Colon (tissue), 2 donors: Measurements from ENCODE around the gene SAMD13.
"Not testable (repeated sequence)": the region's sequence is repeated elsewhere in the genome, so short reads cannot be mapped to it uniquely, and the experiment has no call there.

Source experiments
- FAIRE-seq: peaks from 2 replicates; lab custom pipeline; 2012; peaks lifted over from hg19 to GRCh38; lab: Jason Lieb, UNC
- donor health status: control.
- donor health status: control.

SAMD13 gene

GRCh38 chr1:84286071-84286470 lies 15.4 kb upstream of the SAMD13 start:
- FAIRE-seq = no peak

GRCh38 chr1:84287389-84287788 lies 14.1 kb upstream of the SAMD13 start:
- FAIRE-seq = not testable (repeated sequence)

- no peak for FAIRE-seq
Observed at GRCh38 chr1:84289169-84289785, 12.2 kb upstream of the SAMD13 start.

GRCh38 chr1:84291882-84292655 lies 9.4 kb upstream of the SAMD13 start:
- FAIRE-seq = no peak

GRCh38 chr1:84293766-84294165 lies 7.7 kb upstream of the SAMD13 start:
- FAIRE-seq = no peak

GRCh38 chr1:84294751-84295150 lies 6.8 kb upstream of the SAMD13 start:
- FAIRE-seq = no peak

- FAIRE-seq = no peak
Observed at GRCh38 chr1:84297546-84298244, 3.8 kb upstream of the SAMD13 start.

- no peak for FAIRE-seq
Observed at GRCh38 chr1:84298328-84298683, 3.2 kb upstream of the SAMD13 start.

- no peak for FAIRE-seq
Observed at GRCh38 chr1:84298684-84299535, 2.6 kb upstream of the SAMD13 start.

GRCh38 chr1:84299536-84300170 lies 1.9 kb upstream of the SAMD13 start:
- no peak for FAIRE-seq

- no peak for FAIRE-seq
Observed at GRCh38 chr1:84300501-84300900, 1.0 kb upstream of the SAMD13 start.

- FAIRE-seq = no peak
Observed at GRCh38 chr1:84301785-84302385, 377 bp downstream of the SAMD13 start.

GRCh38 chr1:84303314-84303830 lies 1.9 kb downstream of the SAMD13 start:
- no peak for FAIRE-seq

GRCh38 chr1:84307398-84307797 lies 5.9 kb downstream of the SAMD13 start:
- no peak for FAIRE-seq

- no peak for FAIRE-seq
Observed at GRCh38 chr1:84311296-84311695, 9.8 kb downstream of the SAMD13 start.

- no peak for FAIRE-seq
Observed at GRCh38 chr1:84319662-84320061, 18.2 kb downstream of the SAMD13 start.

GRCh38 chr1:84327830-84328229 lies 26.3 kb downstream of the SAMD13 start:
- no peak for FAIRE-seq

- no peak for FAIRE-seq
Observed at GRCh38 chr1:84330125-84330984, 28.8 kb downstream of the SAMD13 start.

GRCh38 chr1:84339503-84339902 lies 38.0 kb downstream of the SAMD13 start:
- FAIRE-seq = no peak

- FAIRE-seq = no peak
Observed at GRCh38 chr1:84344286-84344685, 42.8 kb downstream of the SAMD13 start.
